ENCODE measurements around the gene LAMC3.

- TF ChIP-seq CTCF (IDR thresholded peaks at IDR 0.05; ENCODE audit: poor library complexity) (no peak), EZH2 (IDR thresholded peaks at IDR 0.05; ENCODE audit: borderline replicate concordance) (no peak)
Measured at GRCh38 chr9:130965680-130966079, 43.3 kb upstream of the LAMC3 start.
